SH-SY5Y (cell line): ENCODE data around the gene LAMA3.

Source experiments
- GATA2 ChIP-seq: IDR thresholded peaks from 2 replicates; pipeline ENCODE4 v1.6.1; 2011; ENCODE audit warnings: mild to moderate bottlenecking, low read depth, low read length
- GATA3 ChIP-seq: IDR thresholded peaks from 2 replicates; pipeline ENCODE4 v1.6.1; 2011; ENCODE audit warnings: low read depth, mild to moderate bottlenecking, low read length, moderate library complexity

GRCh38 chr18:23888881-23889280 lies 199.6 kb downstream of the LAMA3 start:
- TF ChIP-seq GATA2, result no peak
- no peak for TF ChIP-seq GATA3
